B cell (primary cell): Measurements from ENCODE around the gene HAPSTR1. TPM values are rescaled to one million over a fixed set of nuclear protein-coding genes. Genes with fewer than 3 reads are reported as not detected.
A peak's percentile ranks its signal among the peaks of the same experiment; 100 is the strongest.

Source experiments
- ATAC-seq: fragments of 200-7000 bp; cut with Tn5 transposase; one replicate; pipeline ENCODE4 v1.10.0; 2021; ENCODE audit warnings: low read depth, mild to moderate bottlenecking, moderate number of reproducible peaks, moderate library complexity
- CTCF ChIA-PET: fragments of 350-600 bp; sonication (Branson Sonifier 250); formaldehyde crosslinking; loops from one replicate; lab custom pipeline; 2021; ENCODE audit warnings: antibody characterized with exemption, inconsistent platforms; lab: Charles Lee
- POLR2A ChIA-PET: fragments of 350-600 bp; sonication (Branson Sonifier 250); formaldehyde crosslinking; loops from one replicate; lab custom pipeline; 2021; ENCODE audit warnings: antibody characterized with exemption; lab: Charles Lee
- DNase-seq: peaks from one replicate; pipeline ENCODE4 v3.0.0; 2013
- H2AFZ ChIP-seq: 2 replicates; pipeline ENCODE4 v1.6.1; 2012; ENCODE audit warnings: mild to moderate bottlenecking, low read depth, low read length; ENCODE audit not compliant: insufficient read depth, poor library complexity, severe bottlenecking
- H3K27ac ChIP-seq, 2 donors: 1 replicate in 1 of 2; 2 replicates in 1 of 2; pipeline ENCODE4 v1.5.1; 2012 to 2013; ENCODE audit warnings: low read length in 2 of 2, mild to moderate bottlenecking in 2 of 2, moderate library complexity in 1 of 2
- H3K27me3 ChIP-seq, 4 experiments: fragments of 200-600 bp in 1 of 4; sonication (generic) in 1 of 4; replicated peaks in 1 of 4; 1 replicate in 2 of 4; 2 replicates in 2 of 4; pipeline versions ENCODE4 v1.6.1 to v1.7.0; 2013 to 2016; ENCODE audit warnings: low read length in 3 of 4, mild to moderate bottlenecking in 2 of 4, mixed read lengths in 1 of 4, moderate library complexity in 1 of 4; ENCODE audit not compliant: insufficient read depth in 4 of 4, control insufficient read depth in 3 of 4; ENCODE audit errors: control extremely low read depth in 1 of 4
- H3K36me3 ChIP-seq, 2 experiments: replicated peaks in 1 of 2; 1 replicate in 1 of 2; 2 replicates in 1 of 2; pipeline versions ENCODE4 v1.6.1 to v1.7.1; 2013; ENCODE audit warnings: low read length in 1 of 2; ENCODE audit not compliant: insufficient read depth in 2 of 2, control insufficient read depth in 1 of 2; ENCODE audit errors: control extremely low read depth in 1 of 2, extremely low read depth in 1 of 2
- H3K4me1 ChIP-seq, 2 donors: fragments of 200-600 bp in 1 of 2; sonication (generic) in 1 of 2; 1 replicate in 1 of 2; 2 replicates in 1 of 2; pipeline versions ENCODE4 v1.5.1 to v1.6.1; 2013 to 2017; ENCODE audit warnings: low read length in 2 of 2; ENCODE audit not compliant: control insufficient read depth in 2 of 2, insufficient read depth in 2 of 2
- H3K4me2 ChIP-seq: replicated peaks from 2 replicates; pipeline ENCODE3; 2012; ENCODE audit warnings: mild to moderate bottlenecking, low read depth, low read length; ENCODE audit not compliant: poor library complexity, severe bottlenecking
- H3K4me3 ChIP-seq, 5 experiments: fragments of 200-600 bp in 1 of 5; sonication (generic) in 1 of 5; 1 replicate in 3 of 5; 2 replicates in 2 of 5; pipeline versions ENCODE4 v1.5.1 to v1.7.0; 2011 to 2016; ENCODE audit warnings: low read length in 4 of 5, mild to moderate bottlenecking in 4 of 5, low read depth in 2 of 5, control low read depth in 1 of 5, moderate library complexity in 1 of 5; ENCODE audit not compliant: insufficient read depth in 1 of 5; ENCODE audit errors: control extremely low read depth in 1 of 5, extremely low read depth in 1 of 5
- H3K79me2 ChIP-seq: fragments of 200-600 bp; sonication (generic); one replicate; pipeline ENCODE4 v1.6.0; 2016; ENCODE audit warnings: low read length; ENCODE audit not compliant: control insufficient read depth, insufficient read depth
- H3K9ac ChIP-seq: fragments of 200-600 bp; sonication (generic); 2 replicates; pipeline ENCODE4 v1.6.1; 2017; ENCODE audit warnings: mild to moderate bottlenecking, low read length, moderate library complexity
- H3K9me3 ChIP-seq, 3 donors: one replicate each; pipeline versions ENCODE4 v1.6.1 to v1.7.1; 2013; ENCODE audit warnings: low read length in 2 of 3; ENCODE audit not compliant: control insufficient read depth in 2 of 3, insufficient read depth in 1 of 3; ENCODE audit errors: control extremely low read depth in 1 of 3
- H4K20me1 ChIP-seq: 2 replicates; pipeline ENCODE4 v1.6.0; 2012; ENCODE audit warnings: mild to moderate bottlenecking, low read length; ENCODE audit not compliant: insufficient read depth, control insufficient read depth, poor library complexity, severe bottlenecking
- H3K27ac Mint-ChIP-seq: one replicate; pipeline ENCODE4 v1.8.0; 2021; ENCODE audit warnings: mixed read lengths
- H3K27me3 Mint-ChIP-seq: one replicate; pipeline ENCODE4 v1.8.0; 2021; ENCODE audit warnings: mixed read lengths
- H3K4me1 Mint-ChIP-seq: one replicate; pipeline ENCODE4 v1.8.0; 2021; ENCODE audit warnings: mixed read lengths
- H3K4me3 Mint-ChIP-seq: one replicate; pipeline ENCODE4 v1.8.0; 2021; ENCODE audit warnings: mixed read lengths
- H3K9me3 Mint-ChIP-seq: one replicate; pipeline ENCODE4 v1.8.0; 2022; ENCODE audit warnings: mixed read lengths; ENCODE audit not compliant: insufficient read depth
- CTCF ChIP-seq: fragments of 200-600 bp; IDR thresholded peaks from one replicate; pipeline ENCODE4 v1.8.0; 2022; ENCODE audit warnings: antibody characterized with exemption, mild to moderate bottlenecking
- EZH2 ChIP-seq: IDR thresholded peaks from 2 replicates; pipeline ENCODE4 v1.6.1; 2012; ENCODE audit warnings: borderline replicate concordance, low read depth, mild to moderate bottlenecking, moderate library complexity, low read length; ENCODE audit not compliant: insufficient read depth, poor library complexity, severe bottlenecking
- WGBS: methylation state at CpG from one replicate; pipeline ENCODE4 v1.1.5; 2013; ENCODE audit warnings: missing lambda C conversion rate; ENCODE audit not compliant: insufficient coverage; 5-methylcytosine and 5-hydroxymethylcytosine counted together
- intact Hi-C: fragments of 100-400 bp; cut with micrococcal nuclease; formaldehyde crosslinking; loops from one replicate; pipeline ENCODE4 v1.10.0; 2022
- polyA plus RNA-seq: library from polyadenylated mRNA; depleted of rRNA; stranded (reverse); fragments of >200 nt; gene quantifications from 2 replicates; pipeline ENCODE4 v1.2.3, GENCODE V29; 2012
- total RNA-seq, 2 donors: library from RNA; stranded (reverse); fragments of 120-200 nt in 1 of 2; gene quantifications; 1 replicate in 1 of 2; 2 replicates in 1 of 2; pipeline versions ENCODE4 v1.2.3 to v1.2.4, GENCODE V29; 2013 to 2022

The HAPSTR1 gene
- total and polyA plus RNA-seq, 2 donors (not counting 1 experiment from before 2014, with no cell fraction given), result 35.5 to 99.2 TPM

DNA sequence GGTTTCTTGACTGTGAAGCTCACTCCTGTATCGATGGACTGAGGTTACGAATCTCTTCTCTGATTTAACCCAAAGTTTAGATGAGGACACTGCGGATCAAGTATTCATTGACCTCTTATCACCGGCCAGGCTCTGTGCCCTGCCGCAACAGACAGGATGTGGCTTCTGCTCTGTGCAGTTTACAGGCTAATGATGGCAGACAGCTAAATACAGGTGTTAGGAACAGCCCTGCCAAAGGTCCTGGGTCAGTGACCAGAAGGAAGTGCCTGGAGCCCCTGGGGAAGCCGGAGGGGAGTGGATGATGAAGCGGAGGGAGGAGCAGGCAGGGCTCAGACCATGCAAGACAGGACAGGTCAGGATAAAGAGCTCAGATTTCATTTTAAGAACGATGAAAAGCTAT is 44.4 kb downstream of the HAPSTR1 start:
- intact Hi-C loops, result loop anchor here (1.0 to 10.0 kb wide), 4 partner anchors 201 to 1047 kb away; partner anchors contain the start of genes ABAT and GRIN2A
- Histone ChIP-seq H3K4me3 (no peak overlapping the region), H4K20me1 (peaks cover 11% of the 10 kb centered on the region), H3K9ac (no peak overlapping the region), H3K27ac (peak overlapping the region in 1 of 2 donors; percentile 34), H3K4me2 (peak overlapping the region; percentile 45), H2AFZ (no peak overlapping the region), H3K79me2 (peaks cover 14% of the 10 kb centered on the region), H3K27me3 (peaks cover 0 to 3% (median 0%) of the 10 kb centered on the region in 4 experiments), H3K4me1 (peaks cover 23 to 44% of the 10 kb centered on the region in 2 donors), H3K36me3 (no peaks in the 10 kb centered on the region), H3K9me3 (no peaks in the 10 kb centered on the region)
- TF ChIP-seq EZH2 (no peak), CTCF (no peak)
- H3K27ac Mint-ChIP-seq, result peak overlapping the region; percentile 16
- 8% methylated on average over 7 of the region's 8 CpGs for WGBS
- H3K4me1 Mint-ChIP-seq, result peaks cover 42% of the 10 kb centered on the region
- H3K4me3 Mint-ChIP-seq, result peak overlapping the region; percentile 5
- H3K27me3 Mint-ChIP-seq, result peaks cover 3% of the 10 kb centered on the region
- ATAC-seq (peak; percentile 42), DNase-seq (peak; percentile 47)
- POLR2A ChIA-PET, result interaction anchor here (0.9 kb wide), 1 partner anchor 36 kb away, joined by 3 read pairs; no protein-coding TSS in a partner anchor
- H3K9me3 Mint-ChIP-seq, result no peaks in the 10 kb centered on the region
- CTCF ChIA-PET, result interaction anchor here (0.8 to 3.3 kb wide), 11 partner anchors 9 to 475 kb away, joined by 3 to 28 read pairs (median 6); partner anchors contain the start of gene LITAFD

GRCh38 chr16:9136596-9136995 is 45.2 kb downstream of the HAPSTR1 start:
- no peak overlapping the region for H3K27ac ChIP-seq
- peaks cover 23 to 44% of the 10 kb centered on the region in 2 donors for H3K4me1 ChIP-seq
- intact Hi-C loops, result loop anchor here (5.0 to 10.0 kb wide), 3 partner anchors 202 to 1046 kb away; partner anchors contain the start of genes ABAT and GRIN2A
- no peaks in the 10 kb centered on the region for H3K9me3 Mint-ChIP-seq
- H4K20me1 ChIP-seq, result peaks cover 11% of the 10 kb centered on the region
- ChIA-PET POLR2A (interaction anchor here (0.9 kb wide), 1 partner anchor 36 kb away, joined by 3 read pairs; no protein-coding TSS in a partner anchor), CTCF (interaction anchor here (1.2 to 3.3 kb wide), 5 partner anchors 9 to 256 kb away, joined by 3 to 22 read pairs (median 12); partner anchors contain the start of gene LITAFD)
- peaks cover 3% of the 10 kb centered on the region for H3K27me3 Mint-ChIP-seq
- H3K9ac ChIP-seq, result no peak overlapping the region
- H3K9me3 ChIP-seq, result no peaks in the 10 kb centered on the region
- peaks cover 0 to 3% (median 0%) of the 10 kb centered on the region in 4 experiments for H3K27me3 ChIP-seq
- H3K36me3 ChIP-seq, result no peaks in the 10 kb centered on the region
- H2AFZ ChIP-seq, result no peak overlapping the region
- TF ChIP-seq CTCF, result no peak
- TF ChIP-seq EZH2, result no peak
- no peak overlapping the region for H3K4me2 ChIP-seq
- H3K4me3 Mint-ChIP-seq, result no peak overlapping the region
- no peak overlapping the region for H3K27ac Mint-ChIP-seq
- DNase-seq, result no peak
- H3K4me3 ChIP-seq, result no peak overlapping the region
- H3K79me2 ChIP-seq, result peaks cover 14% of the 10 kb centered on the region
- H3K4me1 Mint-ChIP-seq, result peaks cover 40% of the 10 kb centered on the region
- ATAC-seq, result no peak
- 88% methylated on average over 6 of the region's 13 CpGs for WGBS
